Activated CD8-positive, alpha-beta memory T cell treated with anti-CD3 and anti-CD28 coated beads, Interleukin-2, amount 50 U/mL, for 1 hour (primary cell): ENCODE data around the gene ZNF664.
A peak's percentile ranks its signal among the peaks of the same experiment; 100 is the strongest.

ENCODE experiments used
- DNase-seq: peaks from one replicate; pipeline ENCODE4 v3.0.0-alpha.2; 2020; ENCODE audit errors: extremely low read depth

The ZNF664 gene

DNA sequence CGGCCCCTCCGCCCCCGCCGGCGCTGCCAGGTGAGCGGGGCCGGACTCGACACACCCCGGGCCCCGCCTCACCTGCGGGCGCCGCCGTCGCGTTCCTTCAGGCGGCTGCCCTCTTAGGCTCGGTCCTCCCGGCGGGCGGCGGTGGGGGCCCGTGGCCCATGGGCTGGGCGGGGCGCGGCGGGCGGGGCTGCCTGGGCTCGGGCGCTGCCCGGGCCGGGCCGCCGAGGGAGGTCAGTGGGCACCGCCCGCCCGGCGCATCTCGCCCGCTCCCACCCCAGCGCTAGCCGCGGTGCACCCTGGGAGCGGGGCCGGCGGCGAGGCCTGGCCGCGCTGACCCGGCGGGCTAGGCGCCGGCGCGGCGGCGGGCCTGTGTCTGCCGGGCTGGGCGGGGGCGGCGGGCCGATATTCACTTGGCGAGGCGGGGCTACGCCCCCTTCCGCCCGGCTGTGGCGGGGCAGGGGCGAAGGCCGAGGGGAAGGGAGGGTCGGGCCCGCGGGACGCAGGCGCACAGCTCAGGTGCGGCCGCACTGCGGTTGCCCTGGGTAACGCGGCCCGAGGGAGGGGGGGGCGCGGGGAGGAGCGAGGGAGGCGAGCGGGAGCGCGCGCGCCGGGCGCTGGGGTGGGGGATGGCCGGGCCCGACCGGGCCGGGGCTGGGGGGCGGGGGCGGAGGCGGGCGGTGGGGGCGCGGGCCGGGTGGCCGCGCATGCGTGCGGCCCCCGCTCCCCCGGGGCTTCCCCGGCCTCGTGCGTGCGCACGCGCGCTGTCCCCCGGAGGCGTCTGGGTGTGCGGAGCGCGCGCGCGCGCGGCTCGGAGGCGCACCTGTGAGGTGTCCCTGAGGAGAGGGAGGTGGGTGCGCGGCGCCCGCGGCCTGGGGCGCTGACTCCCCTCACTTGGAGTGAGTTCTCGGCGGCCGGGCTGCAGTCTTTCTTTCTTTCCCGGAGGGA is at the start of gene ZNF664, which contains the start of gene CCDC92:
Gene ZNF664 (plus strand): TSS at position 759 of the 945 bp plus-strand sequence. CDS start 38,930 bp downstream, outside the sequence.
Gene CCDC92 (minus strand): TSS at position 375 of the 945 bp plus-strand sequence. CDS start 28,526 bp downstream, outside the sequence.
- DNase-seq: peak; percentile 81

DNA sequence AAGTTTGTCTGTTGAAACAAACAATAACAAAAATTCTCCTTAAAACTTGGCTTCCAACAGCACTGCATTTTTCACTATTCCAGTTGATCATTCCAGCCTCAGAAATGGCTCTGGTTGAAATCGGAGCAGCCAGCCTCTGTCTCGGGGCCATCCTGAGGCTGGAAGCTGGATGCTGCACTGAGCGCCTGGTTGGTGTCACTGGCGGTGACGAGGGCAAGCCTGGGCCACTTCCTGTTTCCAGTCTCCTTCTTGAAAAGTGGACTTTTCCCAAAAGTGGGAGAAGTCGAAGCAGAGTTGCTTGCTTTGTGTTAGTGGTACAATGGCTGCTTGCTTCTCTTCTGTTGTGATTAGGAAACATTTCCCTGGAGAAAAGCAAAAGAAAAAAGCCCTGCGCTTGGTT is 49.1 kb upstream of the ZNF664 start:
- no peak for DNase-seq

DNA sequence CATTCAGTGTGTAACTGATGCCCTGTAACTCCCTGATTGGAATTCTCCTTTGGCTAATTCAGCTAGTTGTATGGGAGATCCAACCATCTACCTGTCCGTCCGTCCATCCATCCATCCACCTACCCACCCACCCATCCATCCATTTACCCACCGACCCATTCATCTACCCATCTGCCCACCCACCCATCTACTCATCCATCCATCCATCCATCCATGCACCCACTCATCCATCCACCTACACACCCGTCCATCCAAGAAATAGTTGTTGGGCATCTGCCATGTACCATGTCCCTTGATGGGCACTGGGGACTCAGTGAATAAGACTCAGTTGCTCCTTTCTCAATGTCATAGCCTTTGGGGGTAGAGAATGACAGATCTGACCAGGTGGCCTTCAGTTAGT is 48.5 kb upstream of the ZNF664 start:
- no peak for DNase-seq

DNA sequence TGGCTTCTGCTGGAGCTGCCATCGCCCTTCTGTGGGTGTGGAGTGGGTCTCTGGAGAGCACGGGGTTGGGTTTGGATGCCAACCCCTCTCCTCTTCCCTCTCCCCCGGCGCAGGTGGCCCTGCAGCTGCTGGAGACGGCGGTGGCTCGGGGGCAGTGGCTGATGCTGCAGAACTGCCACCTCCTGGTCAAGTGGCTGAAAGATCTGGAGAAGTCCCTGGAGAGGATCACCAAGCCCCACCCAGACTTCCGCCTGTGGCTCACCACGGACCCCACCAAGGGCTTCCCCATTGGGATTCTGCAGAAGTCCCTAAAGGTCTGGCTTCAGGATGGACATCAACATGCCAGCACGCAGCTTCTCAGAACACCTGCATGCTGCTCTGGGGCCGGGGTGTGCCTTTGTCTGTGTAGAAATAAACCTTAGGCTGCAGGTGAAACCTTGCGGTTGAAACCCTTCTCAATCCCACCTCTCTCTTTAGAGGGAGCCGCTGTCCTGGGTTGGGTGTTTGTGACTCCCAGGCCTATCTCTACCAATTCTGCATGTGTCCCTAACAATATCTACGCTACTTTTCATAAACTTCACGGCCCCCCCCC is 44.6 kb upstream of the ZNF664 start:
- no peak for DNase-seq

DNA sequence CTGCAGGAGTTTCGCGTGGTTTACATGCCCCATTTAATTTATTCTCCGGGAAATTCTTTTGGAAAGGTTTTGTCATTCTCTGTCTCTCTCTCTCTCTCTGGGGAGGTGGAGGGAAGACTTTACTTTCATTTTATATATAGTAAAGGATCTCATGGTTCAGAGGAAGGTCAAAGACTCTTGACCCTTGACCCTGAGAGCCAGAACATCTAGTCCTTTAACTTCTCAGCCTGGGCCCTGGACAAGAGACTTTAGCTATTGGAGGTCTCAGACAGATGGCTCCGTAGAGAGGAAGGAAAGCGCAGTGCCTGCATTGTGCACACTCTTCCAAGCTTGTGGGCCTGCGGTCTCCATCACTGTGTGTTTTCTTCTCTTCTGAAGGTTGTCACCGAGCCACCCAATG is 44.1 kb upstream of the ZNF664 start:
- DNase-seq: no peak

DNA sequence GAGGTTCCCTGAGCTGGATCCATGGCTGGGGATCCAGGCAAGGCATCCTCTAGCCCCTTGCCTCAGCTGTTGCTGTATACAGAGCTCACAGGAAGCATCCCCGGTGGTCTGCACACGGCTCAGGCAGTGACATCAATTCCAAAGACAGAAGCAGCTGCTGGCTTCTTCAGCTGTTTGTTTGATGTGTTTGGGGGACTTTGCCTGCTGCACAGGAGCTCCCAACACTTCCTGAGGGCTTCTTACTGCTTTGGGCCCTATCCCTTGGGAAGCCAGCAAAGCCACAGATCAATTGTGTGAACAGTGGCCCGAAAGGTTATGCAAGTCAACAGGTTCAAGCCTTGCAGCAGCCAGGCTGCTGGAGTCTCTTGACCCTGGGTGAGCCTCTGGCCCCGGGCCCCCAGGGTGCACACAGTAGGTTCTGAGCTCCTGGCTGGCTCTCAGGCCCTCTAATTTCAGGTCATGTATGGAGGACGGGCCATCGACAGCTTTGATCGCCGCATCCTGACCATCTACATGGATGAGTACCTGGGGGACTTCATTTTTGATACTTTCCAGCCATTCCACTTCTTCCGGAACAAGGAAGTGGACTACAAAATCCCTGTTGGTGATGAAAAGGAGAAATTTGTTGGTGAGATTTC is 43.0 kb upstream of the ZNF664 start:
- DNase-seq: no peak

DNA sequence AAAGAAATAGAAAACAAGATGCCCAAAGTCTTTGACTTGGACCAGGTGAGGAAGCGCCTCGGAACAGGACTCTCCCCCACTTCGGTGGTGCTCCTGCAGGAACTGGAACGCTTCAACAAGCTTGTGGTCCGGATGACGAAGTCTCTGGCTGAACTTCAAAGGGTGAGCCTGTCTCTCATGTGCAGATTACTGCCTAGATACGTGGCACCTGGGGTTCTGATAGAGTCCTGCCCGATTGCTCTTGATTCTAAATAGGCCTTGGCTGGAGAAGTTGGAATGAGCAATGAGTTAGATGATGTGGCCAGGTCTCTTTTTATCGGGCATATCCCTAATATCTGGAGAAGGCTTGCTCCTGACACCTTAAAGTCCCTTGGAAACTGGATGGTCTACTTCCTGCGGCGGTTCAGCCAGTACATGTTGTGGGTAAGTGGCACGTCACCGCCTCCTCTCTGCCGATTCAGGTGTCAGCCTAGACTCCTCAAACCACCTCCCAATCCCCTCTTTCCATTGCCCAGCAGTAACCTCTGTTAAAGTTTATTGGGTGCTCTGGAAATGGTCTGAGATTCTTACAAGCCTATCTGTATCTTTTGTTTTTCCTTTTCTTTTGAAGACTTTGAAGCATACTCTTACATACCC is 41.2 kb upstream of the ZNF664 start:
- DNase-seq: peak; percentile 32

DNA sequence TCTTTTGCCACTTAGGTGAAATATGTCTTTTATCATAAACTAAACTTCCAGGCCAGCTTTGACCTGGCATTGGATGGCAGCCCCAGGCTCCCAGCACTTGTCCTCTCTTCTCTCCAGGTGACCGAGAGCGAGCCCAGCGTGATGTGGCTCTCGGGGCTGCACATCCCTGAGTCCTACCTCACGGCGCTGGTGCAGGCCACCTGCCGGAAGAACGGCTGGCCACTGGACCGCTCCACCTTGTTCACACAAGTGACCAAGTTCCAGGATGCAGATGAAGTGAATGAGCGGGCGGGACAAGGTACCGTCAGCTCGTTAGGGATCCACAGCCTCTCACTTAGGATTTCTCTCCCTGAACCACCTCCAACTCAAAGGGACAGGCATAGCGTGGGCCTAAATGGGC is 39.8 kb upstream of the ZNF664 start:
- no peak for DNase-seq

DNA sequence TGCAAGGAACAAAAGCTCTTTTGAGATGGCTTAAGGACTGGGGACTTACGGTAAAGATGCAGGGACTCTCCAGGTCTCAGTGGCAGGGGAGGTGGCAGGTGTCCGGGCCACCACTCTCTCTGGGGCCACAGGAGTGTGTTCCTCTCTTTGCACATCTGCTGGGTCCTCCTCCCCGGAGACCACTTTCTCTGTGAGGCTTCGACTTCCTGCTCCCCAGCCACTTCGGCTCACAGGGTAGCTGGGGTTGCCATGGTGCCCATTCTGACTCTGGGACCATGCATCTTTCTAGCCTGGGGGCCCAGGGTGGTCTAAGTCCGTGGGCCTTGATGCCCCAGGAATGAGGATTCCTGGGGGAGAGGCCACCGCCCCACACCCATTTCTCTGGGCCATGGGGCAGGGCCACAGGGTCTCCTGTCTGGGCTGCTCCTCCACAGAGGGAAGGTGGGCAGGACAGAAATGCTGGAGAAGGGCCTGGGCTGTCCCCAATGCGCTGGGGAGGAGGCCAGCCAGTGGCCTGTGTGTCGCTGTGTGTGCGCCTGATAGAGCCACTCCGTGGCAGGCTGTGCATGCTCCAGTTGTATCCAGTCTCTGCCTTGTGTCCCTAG is 38.9 kb upstream of the ZNF664 start:
- DNase-seq: no peak

DNA sequence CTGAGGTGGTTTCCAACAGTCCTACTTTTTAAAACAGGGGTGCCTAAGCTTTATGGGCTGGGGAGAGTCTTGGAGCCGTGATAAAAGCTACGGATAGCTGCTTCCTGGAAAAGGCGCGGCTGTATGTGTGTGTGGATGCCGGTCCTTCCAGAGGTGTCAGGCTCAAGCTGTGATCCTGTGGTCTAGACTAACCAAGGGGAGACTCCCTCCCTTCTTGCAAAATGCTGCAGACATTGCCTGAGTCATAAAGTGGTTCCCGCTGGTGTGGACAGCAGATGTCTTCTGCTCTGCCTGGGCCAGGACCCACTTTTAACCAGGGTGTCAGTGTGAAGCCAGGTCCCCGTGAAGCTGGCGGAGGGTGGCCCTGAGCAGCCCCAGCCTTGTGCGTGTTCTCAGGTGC is 38.2 kb upstream of the ZNF664 start:
- no peak for DNase-seq

DNA sequence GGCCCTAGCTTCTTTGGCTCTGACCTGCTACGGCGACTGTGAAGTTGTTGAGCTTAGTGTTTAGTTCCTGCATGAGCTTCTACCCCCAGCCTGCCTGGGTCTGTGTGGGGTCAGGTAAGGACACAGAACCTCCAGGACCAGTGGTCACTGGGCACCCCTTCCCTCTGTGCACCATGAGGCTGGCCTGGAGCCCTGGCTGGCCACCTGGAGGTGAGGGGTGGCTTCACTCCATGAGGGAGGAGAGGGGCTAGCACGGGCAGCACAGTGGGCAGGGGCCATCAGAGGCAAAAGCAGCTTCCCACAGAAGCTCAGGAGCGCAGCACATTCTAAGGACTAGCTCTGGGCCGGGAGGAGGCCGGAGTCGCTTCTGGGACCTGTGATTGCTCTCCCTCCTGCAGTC is 37.1 kb upstream of the ZNF664 start:
- no peak for DNase-seq

DNA sequence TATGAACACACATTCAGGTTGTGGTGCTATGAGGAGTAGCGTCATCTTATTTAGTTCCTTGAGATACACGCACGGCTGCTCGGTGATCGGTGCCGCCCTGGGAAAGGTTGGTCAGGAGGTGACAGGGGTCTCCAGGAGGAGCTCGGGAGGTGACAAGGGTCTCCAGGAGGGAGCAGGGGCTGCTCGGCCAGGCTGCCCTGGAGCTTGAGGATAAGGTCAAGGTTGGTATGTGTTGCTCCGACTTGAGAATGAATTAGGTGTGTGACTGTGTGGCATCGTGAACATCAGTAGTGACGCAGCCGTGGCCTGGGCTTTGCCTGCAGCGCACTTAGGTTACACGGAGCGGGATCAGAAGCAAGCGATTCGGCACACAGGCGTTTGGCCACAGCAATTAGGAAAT is 36.5 kb upstream of the ZNF664 start:
- no peak for DNase-seq

DNA sequence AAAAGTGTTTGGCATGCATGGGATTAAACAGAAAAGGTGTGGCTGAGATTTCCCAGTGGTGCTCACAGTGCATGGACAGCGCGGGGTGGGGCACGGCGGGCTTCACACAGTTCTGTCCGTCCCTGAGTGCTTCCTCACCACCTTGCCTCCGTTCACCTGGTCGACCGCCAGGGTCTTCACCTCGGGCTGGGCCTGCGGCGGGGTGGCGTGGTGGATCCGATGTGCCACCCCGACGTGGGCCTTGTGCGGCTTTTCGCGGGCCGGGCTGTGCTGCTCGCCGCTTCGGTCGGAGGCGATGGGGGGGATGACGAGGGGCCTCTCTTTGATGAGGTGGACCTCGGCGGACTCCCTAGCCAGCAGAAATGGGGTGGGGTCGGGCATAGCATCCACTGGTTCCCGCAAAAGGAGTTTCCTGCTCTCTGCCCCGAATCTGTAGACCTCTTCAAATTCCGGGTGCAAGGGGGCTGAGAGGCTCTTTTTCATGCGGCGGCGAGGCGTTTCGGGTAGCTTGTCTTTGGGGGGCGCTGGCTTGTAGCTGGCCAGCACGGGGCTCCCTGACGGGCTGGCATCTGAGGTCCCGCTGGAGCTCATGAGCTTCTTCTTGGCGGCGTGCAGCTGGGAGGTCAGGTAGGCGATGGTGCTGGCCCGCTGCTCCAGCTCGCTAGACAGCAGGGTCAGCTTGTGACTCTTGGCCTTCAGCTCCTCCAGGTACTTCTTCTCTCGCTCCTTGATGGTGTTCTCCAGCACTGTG is 35.9 kb upstream of the ZNF664 start:
- no peak for DNase-seq

- peak; percentile 24 for DNase-seq
Measured at GRCh38 chr12:123937707-123938591, 35.1 kb upstream of the ZNF664 start.

GRCh38 chr12:123938679-123939480 is 34.1 kb upstream of the ZNF664 start:
- no peak for DNase-seq

- no peak for DNase-seq
Measured at GRCh38 chr12:123939716-123940626, 33.0 kb upstream of the ZNF664 start.

- no peak for DNase-seq
Measured at GRCh38 chr12:123940627-123940966, 32.4 kb upstream of the ZNF664 start.

GRCh38 chr12:123941000-123941399 is 32.0 kb upstream of the ZNF664 start:
- DNase-seq: no peak
